ENCODE results near the gene EPC2.

Gene EPC2

DNA sequence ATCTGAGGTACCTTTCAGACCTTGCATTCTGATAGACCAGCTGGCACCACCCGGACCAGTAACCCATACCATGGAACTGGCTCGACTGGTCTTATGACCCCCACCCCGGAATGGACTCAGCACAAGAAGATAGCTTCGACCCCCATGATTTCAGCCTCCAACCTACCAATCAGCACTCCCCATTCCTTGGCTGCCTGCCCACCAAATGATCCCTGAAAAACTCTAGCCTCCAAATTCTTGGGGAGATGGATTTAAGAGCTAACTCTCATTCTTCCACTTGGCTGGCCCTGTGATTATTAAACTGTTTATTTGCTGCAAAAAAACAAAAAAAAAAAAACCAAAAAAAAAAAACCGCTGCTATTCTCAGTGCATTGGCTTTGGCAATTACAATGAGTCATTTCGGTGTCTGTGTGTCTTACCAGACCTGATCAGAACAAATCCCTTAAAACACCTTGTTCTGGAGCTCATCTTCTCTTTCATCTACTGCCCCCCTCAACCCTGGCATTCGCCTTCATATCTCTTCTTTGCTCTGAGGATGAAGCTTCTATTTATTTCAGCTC, 170.4 kb downstream of the EPC2 start:
- no peak for DNase-seq

DNA sequence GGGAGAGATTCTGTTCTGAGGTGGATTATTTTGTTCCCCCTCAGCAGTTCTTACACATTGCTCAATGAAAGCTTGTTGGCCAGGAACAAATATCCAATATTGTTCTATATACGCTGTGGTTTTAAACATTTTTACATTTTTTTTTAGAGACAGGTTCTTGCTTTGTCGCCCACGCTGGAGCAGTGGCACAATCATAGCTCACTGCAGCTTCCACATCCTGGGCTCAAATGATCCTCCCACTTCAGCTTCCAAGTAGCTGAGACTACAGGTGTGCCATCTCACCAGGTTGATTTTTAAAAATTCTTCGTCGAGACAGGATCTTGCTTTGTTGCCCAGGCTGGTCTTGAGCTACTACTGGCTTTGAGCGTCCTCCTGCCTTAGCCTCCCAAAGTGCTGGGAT, 171.6 kb downstream of the EPC2 start:
- DNase-seq = no peak

DNA sequence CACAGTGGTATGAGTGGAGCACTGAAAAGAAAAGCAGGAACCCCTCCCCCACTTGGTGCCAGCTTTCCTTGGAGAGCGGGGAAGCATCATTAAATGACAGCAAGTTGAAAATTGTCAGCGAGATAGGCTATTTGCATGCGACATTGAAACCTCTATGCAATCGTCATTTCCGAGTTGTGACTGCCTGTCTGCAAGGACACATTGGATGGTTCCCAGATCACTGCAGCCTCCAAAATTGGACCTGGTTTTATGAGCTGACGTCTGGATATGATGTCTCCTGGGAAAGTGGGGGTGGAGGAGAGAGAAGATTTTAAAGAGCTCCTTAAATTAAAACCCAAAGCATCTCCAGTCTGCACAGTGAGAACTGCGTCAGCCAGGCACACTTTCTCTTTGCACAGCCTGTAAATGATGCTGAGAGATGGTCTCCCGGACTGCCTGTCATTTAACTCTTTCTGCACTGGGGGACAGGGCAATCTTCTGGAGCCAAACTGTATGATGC, 172.7 kb downstream of the EPC2 start:
- DNase-seq = peak; percentile 4

DNA sequence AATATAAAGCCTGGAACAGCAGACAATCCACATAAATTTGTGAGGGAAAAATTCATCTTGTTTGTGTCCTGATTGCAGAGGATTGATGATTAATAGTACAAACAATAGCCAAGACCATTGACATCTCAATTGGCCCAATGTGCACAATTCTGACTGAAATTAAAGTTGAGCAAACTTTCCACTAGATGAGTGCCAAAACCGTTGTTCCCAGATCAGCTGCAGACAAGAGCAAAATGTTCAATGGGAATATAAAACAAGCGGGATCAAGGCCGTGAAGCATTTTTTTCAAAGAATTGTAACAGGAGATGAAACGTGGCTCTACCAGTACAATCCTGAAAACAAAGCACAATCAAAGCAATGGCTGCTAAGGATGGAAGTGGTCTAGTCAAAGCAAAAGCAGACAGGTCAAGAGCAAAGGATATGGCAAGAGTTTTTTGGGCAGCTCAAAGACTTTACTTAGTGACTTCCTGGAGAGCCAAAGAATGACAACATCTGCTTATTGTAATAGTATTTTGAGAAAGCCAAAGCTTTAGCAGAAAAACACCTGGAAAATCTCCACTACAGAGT, 174.6 kb downstream of the EPC2 start:
- DNase-seq = no peak

DNA sequence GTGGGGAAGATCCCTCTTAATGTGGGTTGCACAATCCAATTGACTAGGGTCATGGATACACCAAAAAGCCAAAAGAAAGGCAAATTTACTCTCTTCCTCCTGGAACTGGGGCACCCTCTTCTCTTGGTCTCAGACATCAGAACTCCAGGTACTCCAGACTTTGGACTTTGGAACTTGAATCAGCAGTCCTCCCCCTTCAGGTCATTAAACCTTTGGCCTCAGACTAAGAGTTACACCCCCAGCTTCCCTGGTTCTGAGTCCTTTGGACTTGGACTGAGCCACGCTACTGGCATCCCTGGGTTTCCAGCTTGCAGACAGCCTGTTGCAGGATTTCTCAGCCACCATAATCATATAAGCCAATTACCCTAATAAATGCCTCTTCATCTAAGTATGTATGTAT, 179.6 kb downstream of the EPC2 start:
- no peak for DNase-seq

DNA sequence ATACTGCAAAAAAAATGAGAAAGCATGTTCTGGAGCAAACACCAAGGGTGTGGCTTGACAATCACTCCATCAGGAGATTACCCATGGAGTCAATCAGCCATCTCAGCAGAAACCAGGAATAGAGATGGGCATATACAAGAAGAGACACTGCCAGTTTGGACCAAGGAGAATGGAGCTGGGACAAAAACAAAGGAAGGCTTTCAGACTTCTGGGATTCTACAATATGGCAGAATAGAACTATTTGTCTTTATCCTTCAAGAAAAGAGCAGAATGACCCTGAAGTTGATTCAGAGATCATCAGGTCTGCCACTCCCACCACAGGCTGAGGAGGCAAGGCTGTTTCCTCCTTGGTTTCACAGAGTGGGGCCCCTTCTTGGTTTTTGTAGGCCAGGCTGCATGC, 182.2 kb downstream of the EPC2 start:
- no peak for DNase-seq

DNA sequence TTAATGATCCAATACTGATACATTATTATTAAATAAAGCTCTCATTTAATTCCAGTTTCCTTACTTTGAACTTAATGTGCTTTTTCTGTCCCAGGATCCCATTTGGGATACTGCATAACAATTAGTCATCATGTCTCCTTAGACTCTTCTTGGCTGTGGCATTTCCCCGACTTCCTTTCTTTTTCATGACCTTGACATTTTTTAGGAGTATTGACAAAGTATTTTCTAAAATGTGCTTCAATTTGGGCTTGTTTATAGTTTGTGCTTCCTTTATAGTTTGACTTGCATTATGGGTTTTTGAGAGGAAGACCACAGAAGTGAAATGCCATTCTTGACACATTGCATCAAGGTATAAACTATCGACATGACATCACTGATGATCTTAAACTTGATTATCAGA, 184.4 kb downstream of the EPC2 start:
- no peak for DNase-seq

DNA sequence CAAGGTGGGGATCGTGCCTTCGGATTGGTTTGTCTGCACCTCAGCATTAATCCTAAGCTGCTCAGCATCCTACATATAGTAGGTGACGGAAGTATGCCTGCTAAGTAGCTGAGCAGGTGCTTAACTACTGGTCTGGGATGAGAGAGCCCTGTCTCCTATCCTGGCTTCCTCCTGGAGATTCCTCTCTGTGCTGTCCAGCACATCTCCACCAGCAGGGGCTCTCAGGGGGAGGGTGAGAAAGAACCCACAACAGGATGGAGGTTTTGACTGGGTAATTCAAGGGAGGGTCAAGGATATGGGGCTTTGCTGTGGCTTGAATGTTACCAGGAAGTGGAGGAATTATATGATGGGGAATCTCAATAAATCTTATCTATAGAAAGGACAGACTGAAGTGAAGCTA, 185.1 kb downstream of the EPC2 start:
- no peak for DNase-seq

DNA sequence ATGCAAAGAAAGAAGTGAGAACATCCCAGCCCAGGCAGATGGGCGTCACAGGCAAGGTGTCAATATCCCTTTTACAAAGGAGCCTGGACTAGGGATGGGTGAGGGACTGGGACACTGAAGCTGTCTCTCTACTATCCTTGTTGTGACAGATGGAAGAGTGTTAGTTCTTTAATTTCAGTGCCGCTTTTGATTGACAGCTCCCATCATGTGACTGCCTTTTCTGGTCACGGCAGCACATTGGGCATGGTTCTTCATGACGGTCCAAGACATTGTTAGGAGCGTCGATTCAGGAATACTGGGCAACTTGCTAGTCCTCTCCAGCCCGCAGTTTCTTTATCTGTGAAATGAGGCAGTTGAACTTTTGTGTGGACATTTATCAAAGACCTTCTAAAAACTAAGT, 188.1 kb downstream of the EPC2 start:
- no peak for DNase-seq
